NCI-H2029 (cell line): ENCODE results near the gene FOLR3.
"Not testable (repeated sequence)": the region's sequence is repeated elsewhere in the genome, so short reads cannot be mapped to it uniquely, and the experiment has no call there.

Source experiments
- DNase-seq: peaks from one replicate; lab custom pipeline; 2025; lab: John Stamatoyannopoulos, UW

FOLR3 gene

GRCh38 chr11:72123117-72123653, 12.3 kb upstream of the FOLR3 start:
- DNase-seq, result no peak

GRCh38 chr11:72124046-72124445, 11.5 kb upstream of the FOLR3 start:
- no peak for DNase-seq

GRCh38 chr11:72125956-72126355, 9.6 kb upstream of the FOLR3 start:
- no peak for DNase-seq

GRCh38 chr11:72127923-72128322, 7.6 kb upstream of the FOLR3 start:
- DNase-seq, result no peak

- DNase-seq, result no peak
Measured at GRCh38 chr11:72129381-72129780, 6.1 kb upstream of the FOLR3 start.

GRCh38 chr11:72132646-72133045, 2.9 kb upstream of the FOLR3 start:
- DNase-seq, result no peak

- no peak for DNase-seq
Measured at GRCh38 chr11:72135891-72136683, 562 bp downstream of the FOLR3 start.

GRCh38 chr11:72136684-72137262, 1.2 kb downstream of the FOLR3 start:
- DNase-seq, result no peak

GRCh38 chr11:72138821-72139390, 3.4 kb downstream of the FOLR3 start:
- DNase-seq, result no peak

- no peak for DNase-seq
Measured at GRCh38 chr11:72139500-72139899, 4.0 kb downstream of the FOLR3 start.

GRCh38 chr11:72140661-72141060, 5.1 kb downstream of the FOLR3 start:
- DNase-seq, result no peak

- DNase-seq, result no peak
Measured at GRCh38 chr11:72141066-72141465, 5.5 kb downstream of the FOLR3 start.

- DNase-seq, result not testable (repeated sequence)
Measured at GRCh38 chr11:72142086-72142485, 6.6 kb downstream of the FOLR3 start.

GRCh38 chr11:72142543-72142942, 7.0 kb downstream of the FOLR3 start:
- DNase-seq, result not testable (repeated sequence)

GRCh38 chr11:72144807-72145565, 9.5 kb downstream of the FOLR3 start:
- no peak for DNase-seq

GRCh38 chr11:72146625-72147024, 11.1 kb downstream of the FOLR3 start:
- no peak for DNase-seq

- no peak for DNase-seq
Measured at GRCh38 chr11:72150882-72151281, 15.4 kb downstream of the FOLR3 start.

- DNase-seq, result not testable (repeated sequence)
Measured at GRCh38 chr11:72153874-72154273, 18.3 kb downstream of the FOLR3 start.

GRCh38 chr11:72154816-72155215, 19.3 kb downstream of the FOLR3 start:
- no peak for DNase-seq

GRCh38 chr11:72155751-72156150, 20.2 kb downstream of the FOLR3 start:
- DNase-seq, result no peak

- no peak for DNase-seq
Measured at GRCh38 chr11:72157131-72157530, 21.6 kb downstream of the FOLR3 start.

- DNase-seq, result no peak
Measured at GRCh38 chr11:72160319-72160718, 24.8 kb downstream of the FOLR3 start.
